ENCODE measurements around the gene NPC1.
"Not testable (repeated sequence)": the region's sequence is repeated elsewhere in the genome, so short reads cannot be mapped to it uniquely, and the experiment has no call there.

NPC1 gene

GRCh38 chr18:23608211-23608610 lies 21.9 kb upstream of the NPC1 start:
- no peak for DNase-seq

GRCh38 chr18:23605941-23606340 lies 19.6 kb upstream of the NPC1 start:
- no peak for DNase-seq

- no peak for DNase-seq
Observed at GRCh38 chr18:23599809-23600208, 13.5 kb upstream of the NPC1 start.

GRCh38 chr18:23596183-23596582 lies 9.9 kb upstream of the NPC1 start:
- no peak for DNase-seq

GRCh38 chr18:23595591-23595990 lies 9.3 kb upstream of the NPC1 start:
- no peak for DNase-seq

GRCh38 chr18:23593720-23594119 lies 7.4 kb upstream of the NPC1 start:
- no peak for DNase-seq

- DNase-seq = no peak
Observed at GRCh38 chr18:23592911-23593310, 6.6 kb upstream of the NPC1 start.

GRCh38 chr18:23591011-23591410 lies 4.7 kb upstream of the NPC1 start:
- no peak for DNase-seq

- no peak for DNase-seq
Observed at GRCh38 chr18:23588836-23589560, 2.7 kb upstream of the NPC1 start.

GRCh38 chr18:23587220-23587642 lies 925 bp upstream of the NPC1 start:
- DNase-seq = no peak

GRCh38 chr18:23585897-23586248 lies 433 bp downstream of the NPC1 start:
- DNase-seq = no peak

- no peak for DNase-seq
Observed at GRCh38 chr18:23585007-23585871, 1.1 kb downstream of the NPC1 start.

- DNase-seq = no peak
Observed at GRCh38 chr18:23584019-23584983, 2.0 kb downstream of the NPC1 start.

- no peak for DNase-seq
Observed at GRCh38 chr18:23583071-23583865, 3.0 kb downstream of the NPC1 start.

- no peak for DNase-seq
Observed at GRCh38 chr18:23580677-23581367, 5.5 kb downstream of the NPC1 start.

- DNase-seq = no peak
Observed at GRCh38 chr18:23578891-23579653, 7.2 kb downstream of the NPC1 start.

GRCh38 chr18:23578067-23578701 lies 8.1 kb downstream of the NPC1 start:
- no peak for DNase-seq

- DNase-seq = not testable (repeated sequence)
Observed at GRCh38 chr18:23577521-23577920, 8.8 kb downstream of the NPC1 start.

- no peak for DNase-seq
Observed at GRCh38 chr18:23575309-23575651, 11.0 kb downstream of the NPC1 start.

- no peak for DNase-seq
Observed at GRCh38 chr18:23574611-23575308, 11.5 kb downstream of the NPC1 start.

All from activated T-cell treated with anti-CD3 and anti-CD28 coated beads, Interleukin-2, amount 50 U/mL, for 1 hour (primary cell).